ENCODE data around the gene DOC2A. TPM values are rescaled to one million over a fixed set of nuclear protein-coding genes. Genes with fewer than 3 reads are reported as not detected.

DOC2A gene
- total RNA-seq, 1 experiment from 2014 or later = 3.2 TPM

- POLR2A ChIA-PET (ENCODE audit: low non-redundant PET) = interaction anchor here (0.6 kb wide), 1 partner anchor 102 kb away, joined by 3 read pairs; the partner anchor contains the start of gene ASPHD1
- Histone ChIP-seq H3K36me3 (ENCODE audit: insufficient read depth, low read length, poor library complexity, severe bottlenecking) (peaks cover 17% of the 10 kb centered on the region), H3K27me3 (replicated peaks; ENCODE audit: insufficient read depth, low read depth, low read length, poor library complexity) (no peaks in the 10 kb centered on the region), H3K4me1 (ENCODE audit: insufficient read depth, low read length, poor library complexity, severe bottlenecking) (no peaks in the 10 kb centered on the region), H3K27ac (ENCODE audit: low read depth, low read length, poor library complexity, severe bottlenecking) (no peak overlapping the region), H3K4me3 (ENCODE audit: low read depth, low read length, poor library complexity, severe bottlenecking) (no peak overlapping the region), H3K9me3 (ENCODE audit: low read depth, low read length, poor library complexity, severe bottlenecking) (no peaks in the 10 kb centered on the region)
- no peak for DNase-seq (ENCODE audit: low spot score)
- no TSS peak for BruUV-seq (replicated peaks)
- TF ChIP-seq EZH2 (IDR thresholded peaks at IDR 0.05; ENCODE audit: borderline replicate concordance, low read depth, low read length, poor library complexity, severe bottlenecking) (no peak), CTCF (conservative IDR thresholded peaks at IDR 0.05; ENCODE audit: low read depth, low read length) (no peak)
- intact Hi-C loops (cut with micrococcal nuclease; ENCODE audit: unreplicated experiment) = no loop called here
- CTCF ChIA-PET = no interaction called here
These were observed 8.0 kb downstream of the DOC2A start for GRCh38 chr16:30002614-30003346.

GRCh38 chr16:30000735-30001631, 9.8 kb downstream of the DOC2A start:
- no peak overlapping the region for H3K4me3 ChIP-seq (ENCODE audit: low read depth, low read length, poor library complexity, severe bottlenecking)
- BruUV-seq (replicated peaks) = no TSS peak
- POLR2A ChIA-PET (ENCODE audit: low non-redundant PET) = no interaction called here

GRCh38 chr16:29999605-30000004, 11.2 kb downstream of the DOC2A start:
- no peak for TF ChIP-seq CTCF (conservative IDR thresholded peaks at IDR 0.05; ENCODE audit: low read depth, low read length)
- TF ChIP-seq EZH2 (IDR thresholded peaks at IDR 0.05; ENCODE audit: borderline replicate concordance, low read depth, low read length, poor library complexity, severe bottlenecking) = no peak
- no peak overlapping the region for H3K27ac ChIP-seq (ENCODE audit: low read depth, low read length, poor library complexity, severe bottlenecking)
- H3K4me1 ChIP-seq (ENCODE audit: insufficient read depth, low read length, poor library complexity, severe bottlenecking) = peaks cover 12% of the 10 kb centered on the region
- peaks cover 24% of the 10 kb centered on the region for H3K36me3 ChIP-seq (ENCODE audit: insufficient read depth, low read length, poor library complexity, severe bottlenecking)
- H3K9me3 ChIP-seq (ENCODE audit: low read depth, low read length, poor library complexity, severe bottlenecking) = no peaks in the 10 kb centered on the region
- no peak for DNase-seq (ENCODE audit: low spot score)
- H3K4me3 ChIP-seq (ENCODE audit: low read depth, low read length, poor library complexity, severe bottlenecking) = no peak overlapping the region
- intact Hi-C loops (cut with micrococcal nuclease; ENCODE audit: unreplicated experiment) = no loop called here
- no peaks in the 10 kb centered on the region for H3K27me3 ChIP-seq (replicated peaks; ENCODE audit: insufficient read depth, low read depth, low read length, poor library complexity)
- ChIA-PET POLR2A (ENCODE audit: low non-redundant PET) (no interaction called here), CTCF (no interaction called here)
- no TSS peak for BruUV-seq (replicated peaks)

More at GRCh38 chr16:30000735-30001631, 9.8 kb downstream of the DOC2A start:
- no peak for TF ChIP-seq CTCF (conservative IDR thresholded peaks at IDR 0.05; ENCODE audit: low read depth, low read length)
- TF ChIP-seq EZH2 (IDR thresholded peaks at IDR 0.05; ENCODE audit: borderline replicate concordance, low read depth, low read length, poor library complexity, severe bottlenecking) = no peak
- Histone ChIP-seq H3K4me1 (ENCODE audit: insufficient read depth, low read length, poor library complexity, severe bottlenecking) (peaks cover 5% of the 10 kb centered on the region), H3K9me3 (ENCODE audit: low read depth, low read length, poor library complexity, severe bottlenecking) (no peaks in the 10 kb centered on the region), H3K27me3 (replicated peaks; ENCODE audit: insufficient read depth, low read depth, low read length, poor library complexity) (no peaks in the 10 kb centered on the region), H3K36me3 (ENCODE audit: insufficient read depth, low read length, poor library complexity, severe bottlenecking) (peaks cover 28% of the 10 kb centered on the region), H3K27ac (ENCODE audit: low read depth, low read length, poor library complexity, severe bottlenecking) (no peak overlapping the region)
- DNase-seq (ENCODE audit: low spot score) = no peak
- intact Hi-C loops (cut with micrococcal nuclease; ENCODE audit: unreplicated experiment) = no loop called here
- CTCF ChIA-PET = no interaction called here

Data from A673 (cell line).